Natural killer cell (primary cell): ENCODE results near the gene ALG5. TPM values are rescaled to one million over a fixed set of nuclear protein-coding genes. Genes with fewer than 3 reads are reported as not detected.

Experiments
- ATAC-seq, 3 donors: fragments of 150-1000 bp in 2 of 3; fragments of 200-7000 bp in 1 of 3; cut with Tn5 transposase; 1 replicate in 1 of 3; 2 replicates in 2 of 3; pipeline ENCODE4 v1.10.0; 2021; ENCODE audit warnings: mild to moderate bottlenecking in 2 of 3, moderate library complexity in 2 of 3
- DNase-seq, 2 donors: peaks; one replicate each; pipeline versions ENCODE4 v3.0.0 to v3.0.0-alpha.2; 2013 to 2021; ENCODE audit warnings: mixed read lengths in 1 of 2
- H3K27ac ChIP-seq: one replicate; pipeline ENCODE4 v1.5.1; 2013; ENCODE audit warnings: mild to moderate bottlenecking, low read length
- H3K27me3 ChIP-seq: one replicate; pipeline ENCODE4 v1.6.1; 2013; ENCODE audit warnings: low read length; ENCODE audit not compliant: control insufficient read depth, insufficient read depth
- H3K36me3 ChIP-seq: one replicate; pipeline ENCODE4 v1.6.1; 2013; ENCODE audit warnings: low read length; ENCODE audit not compliant: control insufficient read depth, insufficient read depth
- H3K4me1 ChIP-seq: one replicate; pipeline ENCODE4 v1.6.1; 2013; ENCODE audit warnings: low read length; ENCODE audit not compliant: control insufficient read depth, insufficient read depth
- H3K4me3 ChIP-seq: one replicate; pipeline ENCODE4 v1.5.1; 2013; ENCODE audit warnings: low read length
- H3K9me3 ChIP-seq: one replicate; pipeline ENCODE4 v1.6.1; 2013; ENCODE audit warnings: low read length; ENCODE audit not compliant: control insufficient read depth, insufficient read depth
- H3K27ac Mint-ChIP-seq, 2 donors: one replicate each; pipeline ENCODE4 v1.8.0; 2022; ENCODE audit warnings: mild to moderate bottlenecking in 2 of 2, mixed read lengths in 2 of 2, moderate library complexity in 1 of 2
- H3K27me3 Mint-ChIP-seq, 2 donors: one replicate each; pipeline ENCODE4 v1.8.0; 2022; ENCODE audit warnings: low read depth in 2 of 2, mixed read lengths in 2 of 2
- H3K36me3 Mint-ChIP-seq: one replicate; pipeline ENCODE4 v1.8.0; 2022; ENCODE audit warnings: mixed read lengths
- H3K4me1 Mint-ChIP-seq, 2 donors: one replicate each; pipeline ENCODE4 v1.8.0; 2022; ENCODE audit warnings: mixed read lengths in 2 of 2
- H3K4me3 Mint-ChIP-seq: one replicate; pipeline ENCODE4 v1.8.0; 2022; ENCODE audit warnings: mild to moderate bottlenecking, moderate library complexity, mixed read lengths
- H3K9me3 Mint-ChIP-seq, 2 donors: one replicate each; pipeline ENCODE4 v1.8.0; 2022; ENCODE audit warnings: mixed read lengths in 2 of 2
- WGBS: methylation state at CpG from one replicate; pipeline ENCODE4 v1.1.7; 2013; ENCODE audit warnings: missing lambda C conversion rate; ENCODE audit not compliant: insufficient coverage; 5-methylcytosine and 5-hydroxymethylcytosine counted together
- intact Hi-C: fragments of 100-400 bp; cut with micrococcal nuclease; formaldehyde crosslinking; loops from one replicate; pipeline ENCODE4 v1.14.2; 2022
- total RNA-seq, 4 donors: library from RNA; stranded (reverse); fragments of 120-200 nt in 1 of 4; gene quantifications; one replicate each; pipeline versions ENCODE4 v1.2.3 to v1.2.4, GENCODE V29; 2013 to 2022
- TF ChIP-seq, protein P1 (sequence below): fragments of 200-600 bp; IDR thresholded peaks from one replicate; pipeline ENCODE4 v1.8.0; 2022; ENCODE audit warnings: antibody characterized with exemption

ALG5 gene
- total RNA-seq, 3 donors from 2014 or later (not counting 1 experiment from before 2014, with no cell fraction given), result 20.2 to 25.0 (median 24.5) TPM

DNA sequence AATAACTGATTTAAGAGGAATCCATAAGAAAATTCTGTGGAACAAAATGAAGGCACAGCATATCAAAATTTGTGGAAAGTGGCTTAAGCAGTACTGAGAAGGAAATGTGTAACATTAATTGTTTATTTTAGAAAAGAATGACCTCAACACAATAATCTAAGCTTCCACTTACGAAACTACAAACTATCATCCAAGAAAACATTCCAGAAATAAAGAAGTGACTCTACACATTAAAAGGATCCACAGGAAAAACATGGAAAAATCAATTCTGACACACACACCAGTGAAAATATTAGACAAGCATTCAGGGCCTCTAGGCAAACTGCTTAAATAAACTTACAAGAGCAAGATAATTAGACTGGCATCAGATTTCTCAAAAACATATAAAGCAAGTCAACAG, 15.5 kb upstream of the ALG5 start:
- intact Hi-C loops, result no loop called here
- peaks cover 33% of the 10 kb centered on the region for H3K36me3 Mint-ChIP-seq
- ATAC-seq, result no peak
- H3K9me3 Mint-ChIP-seq, result no peaks in the 10 kb centered on the region
- no peaks in the 10 kb centered on the region for H3K27me3 ChIP-seq
- TF ChIP-seq, protein P1, sequence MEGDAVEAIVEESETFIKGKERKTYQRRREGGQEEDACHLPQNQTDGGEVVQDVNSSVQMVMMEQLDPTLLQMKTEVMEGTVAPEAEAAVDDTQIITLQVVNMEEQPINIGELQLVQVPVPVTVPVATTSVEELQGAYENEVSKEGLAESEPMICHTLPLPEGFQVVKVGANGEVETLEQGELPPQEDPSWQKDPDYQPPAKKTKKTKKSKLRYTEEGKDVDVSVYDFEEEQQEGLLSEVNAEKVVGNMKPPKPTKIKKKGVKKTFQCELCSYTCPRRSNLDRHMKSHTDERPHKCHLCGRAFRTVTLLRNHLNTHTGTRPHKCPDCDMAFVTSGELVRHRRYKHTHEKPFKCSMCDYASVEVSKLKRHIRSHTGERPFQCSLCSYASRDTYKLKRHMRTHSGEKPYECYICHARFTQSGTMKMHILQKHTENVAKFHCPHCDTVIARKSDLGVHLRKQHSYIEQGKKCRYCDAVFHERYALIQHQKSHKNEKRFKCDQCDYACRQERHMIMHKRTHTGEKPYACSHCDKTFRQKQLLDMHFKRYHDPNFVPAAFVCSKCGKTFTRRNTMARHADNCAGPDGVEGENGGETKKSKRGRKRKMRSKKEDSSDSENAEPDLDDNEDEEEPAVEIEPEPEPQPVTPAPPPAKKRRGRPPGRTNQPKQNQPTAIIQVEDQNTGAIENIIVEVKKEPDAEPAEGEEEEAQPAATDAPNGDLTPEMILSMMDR, result no peak
- peaks cover 83% of the 10 kb centered on the region for H3K36me3 ChIP-seq
- H3K27ac ChIP-seq, result no peak overlapping the region
- H3K4me3 ChIP-seq, result no peak overlapping the region
- H3K27ac Mint-ChIP-seq, result no peak overlapping the region
- WGBS, result 91% methylated on average over 1 of the region's 1 CpG
- no peaks in the 10 kb centered on the region for H3K4me1 ChIP-seq
- H3K4me3 Mint-ChIP-seq, result no peak overlapping the region
- peaks cover 0 to 6% of the 10 kb centered on the region in 2 donors for H3K4me1 Mint-ChIP-seq
- no peak for DNase-seq
- no peaks in the 10 kb centered on the region for H3K27me3 Mint-ChIP-seq
- H3K9me3 ChIP-seq, result no peaks in the 10 kb centered on the region

DNA sequence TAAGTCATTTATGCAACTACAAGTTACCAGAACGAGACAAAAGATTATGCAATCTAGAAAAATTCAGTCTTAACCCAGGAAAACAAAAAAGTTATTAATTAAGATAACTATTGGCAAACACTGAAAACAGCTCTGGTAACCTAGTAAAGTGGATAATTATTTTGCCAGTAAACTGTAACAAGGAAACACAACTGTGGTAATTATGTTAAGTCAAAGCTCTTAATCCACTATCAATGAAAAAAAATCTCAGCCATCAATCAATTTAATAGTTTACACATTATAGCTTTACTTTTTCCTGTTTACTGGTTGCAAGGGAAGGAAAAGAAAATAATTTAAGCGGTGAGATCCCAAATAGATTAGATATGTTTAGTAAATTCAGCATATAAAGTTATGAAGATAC, 12.6 kb upstream of the ALG5 start:
- Mint-ChIP-seq H3K9me3 (no peaks in the 10 kb centered on the region), H3K27ac (peak overlapping the region in 1 of 2 donors; percentile 29), H3K4me1 (peaks cover 4 to 6% of the 10 kb centered on the region in 2 donors), H3K36me3 (peaks cover 42% of the 10 kb centered on the region), H3K4me3 (no peak overlapping the region), H3K27me3 (no peaks in the 10 kb centered on the region)
- Histone ChIP-seq H3K27me3 (no peaks in the 10 kb centered on the region), H3K36me3 (peaks cover 88% of the 10 kb centered on the region), H3K27ac (no peak overlapping the region), H3K4me1 (no peaks in the 10 kb centered on the region), H3K9me3 (no peaks in the 10 kb centered on the region), H3K4me3 (no peak overlapping the region)
- ATAC-seq (no peak), DNase-seq (no peak)
- whole genome bisulfite sequencing, result 100% methylated on average over 1 of the region's 2 CpGs
- TF ChIP-seq, protein P1, result no peak
- intact Hi-C loops, result no loop called here

DNA sequence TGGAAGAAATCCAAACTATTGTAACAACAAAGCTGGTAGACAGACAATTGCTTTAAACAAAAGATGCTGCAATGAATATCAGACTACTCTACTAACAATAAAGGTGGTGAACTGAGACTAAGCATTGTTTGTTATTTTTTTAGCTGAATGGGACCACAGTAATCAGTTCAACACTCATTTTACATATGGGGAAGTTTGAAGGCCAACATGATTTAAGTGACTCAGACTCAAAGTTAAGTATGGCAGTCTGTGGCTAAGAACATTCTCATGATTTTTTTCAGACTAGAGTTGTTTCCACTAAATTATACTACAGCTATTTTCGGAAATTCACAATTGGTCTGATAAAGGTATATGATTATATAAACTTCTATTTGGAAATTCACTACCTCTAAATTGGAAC, 11.9 kb upstream of the ALG5 start:
- WGBS, result no CpG with 5 or more reads among the region's 1 CpG
- TF ChIP-seq, protein P1, result no peak

DNA sequence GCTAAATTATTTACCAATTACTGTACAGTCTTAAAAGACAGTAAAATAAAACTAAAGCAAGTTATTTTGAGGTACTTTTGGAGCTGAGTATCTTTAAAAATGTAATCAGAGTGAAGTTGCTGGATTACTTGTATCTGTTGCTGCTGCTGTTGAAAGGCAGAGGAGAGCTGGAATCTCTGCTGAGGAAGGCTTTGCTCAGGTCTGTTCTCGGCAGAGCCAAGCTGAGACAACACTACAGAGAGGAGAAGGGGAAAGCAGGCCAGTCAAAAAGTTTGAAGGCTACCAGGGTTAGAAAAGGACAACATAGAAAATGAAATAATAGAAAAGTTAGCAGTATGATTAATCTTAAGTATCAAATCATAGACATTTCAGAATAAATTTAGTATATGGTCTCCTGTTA, 11.3 kb upstream of the ALG5 start:
- TF ChIP-seq, protein P1, result no peak
- no peak overlapping the region for H3K27ac ChIP-seq
- H3K4me3 Mint-ChIP-seq, result no peak overlapping the region
- ATAC-seq (no peak), DNase-seq (no peak)
- no peaks in the 10 kb centered on the region for H3K9me3 ChIP-seq
- peak overlapping the region in 1 of 2 donors; percentile 46 for H3K27ac Mint-ChIP-seq
- no peak overlapping the region for H3K4me3 ChIP-seq
- intact Hi-C loops, result no loop called here
- H3K4me1 ChIP-seq, result no peaks in the 10 kb centered on the region
- no peaks in the 10 kb centered on the region for H3K27me3 Mint-ChIP-seq
- peaks cover 35% of the 10 kb centered on the region for H3K36me3 Mint-ChIP-seq
- no peaks in the 10 kb centered on the region for H3K27me3 ChIP-seq
- 100% methylated on average over 1 of the region's 1 CpG for WGBS
- peaks cover 4 to 6% of the 10 kb centered on the region in 2 donors for H3K4me1 Mint-ChIP-seq
- H3K36me3 ChIP-seq, result peaks cover 84% of the 10 kb centered on the region
- no peaks in the 10 kb centered on the region for H3K9me3 Mint-ChIP-seq

More for the DNA sequence above, 11.9 kb upstream of the ALG5 start:
- DNase-seq (no peak), ATAC-seq (no peak)
- Histone ChIP-seq H3K36me3 (peaks cover 88% of the 10 kb centered on the region), H3K27me3 (no peaks in the 10 kb centered on the region), H3K4me3 (no peak overlapping the region), H3K4me1 (no peaks in the 10 kb centered on the region), H3K27ac (no peak overlapping the region), H3K9me3 (no peaks in the 10 kb centered on the region)
- Mint-ChIP-seq H3K27ac (peak overlapping the region in 1 of 2 donors; percentile 46), H3K36me3 (peaks cover 41% of the 10 kb centered on the region), H3K4me1 (peaks cover 4 to 6% of the 10 kb centered on the region in 2 donors), H3K9me3 (no peaks in the 10 kb centered on the region), H3K27me3 (no peaks in the 10 kb centered on the region), H3K4me3 (no peak overlapping the region)
- intact Hi-C loops, result no loop called here
